GM19099 (cell line): ENCODE results near the gene MRGPRD.

Experiments
- POLR2A ChIP-seq: IDR thresholded peaks from 3 replicates; pipeline ENCODE4 v1.6.1; 2011; ENCODE audit warnings: low read depth; ENCODE audit not compliant: insufficient read length; ENCODE audit errors: extremely low read depth

Gene MRGPRD

DNA sequence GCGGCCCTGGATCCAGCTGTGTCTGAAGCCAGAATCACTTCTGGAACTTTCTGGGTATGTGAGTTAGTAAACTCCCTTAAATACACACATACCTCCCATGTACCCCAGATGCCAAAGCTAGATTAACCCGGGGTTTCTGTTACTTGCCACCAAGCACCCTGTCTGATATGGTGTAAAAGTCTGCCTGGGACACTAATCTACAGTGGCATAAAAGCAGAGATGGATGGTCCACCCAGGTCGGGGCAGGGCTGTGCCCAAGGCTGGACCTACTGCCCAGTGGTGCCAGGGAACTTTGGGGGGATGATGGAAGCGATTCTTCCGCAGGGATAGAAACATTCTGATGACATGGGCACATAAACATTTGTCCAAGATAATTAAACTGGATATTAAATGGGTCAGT is 19.6 kb upstream of the MRGPRD start:
- TF ChIP-seq POLR2A: no peak

DNA sequence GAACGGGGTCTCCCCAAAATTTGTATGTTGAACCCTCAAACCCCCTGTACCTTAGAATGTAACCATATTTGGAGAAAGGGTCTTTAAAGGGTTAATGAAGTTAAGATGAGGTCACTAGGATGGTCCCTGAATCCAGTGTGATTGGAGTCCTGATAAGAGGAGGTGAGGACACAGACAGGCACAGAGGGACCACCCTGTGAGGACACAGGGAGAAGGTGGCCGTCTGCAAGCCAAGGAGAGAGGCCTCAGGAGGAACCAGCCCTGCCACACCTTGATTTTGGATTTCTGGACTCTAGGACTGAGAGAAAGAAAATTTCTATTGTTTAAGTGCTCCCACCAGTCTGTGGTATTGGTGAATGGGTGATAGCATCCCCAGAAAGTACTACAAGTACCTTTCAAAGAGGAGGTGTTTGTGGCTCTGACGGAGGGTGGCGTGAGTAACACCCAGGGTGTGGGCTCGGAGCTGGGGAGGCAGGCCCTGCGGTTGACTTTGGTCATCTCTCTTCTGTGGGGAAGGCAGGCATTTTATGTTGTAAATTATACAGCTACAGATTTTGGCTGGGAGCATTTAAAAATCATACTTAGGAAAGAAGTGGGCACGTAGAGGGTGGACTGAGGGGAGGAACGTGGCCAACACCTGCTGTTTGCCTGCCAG is 18.4 kb upstream of the MRGPRD start:
- TF ChIP-seq POLR2A: no peak

DNA sequence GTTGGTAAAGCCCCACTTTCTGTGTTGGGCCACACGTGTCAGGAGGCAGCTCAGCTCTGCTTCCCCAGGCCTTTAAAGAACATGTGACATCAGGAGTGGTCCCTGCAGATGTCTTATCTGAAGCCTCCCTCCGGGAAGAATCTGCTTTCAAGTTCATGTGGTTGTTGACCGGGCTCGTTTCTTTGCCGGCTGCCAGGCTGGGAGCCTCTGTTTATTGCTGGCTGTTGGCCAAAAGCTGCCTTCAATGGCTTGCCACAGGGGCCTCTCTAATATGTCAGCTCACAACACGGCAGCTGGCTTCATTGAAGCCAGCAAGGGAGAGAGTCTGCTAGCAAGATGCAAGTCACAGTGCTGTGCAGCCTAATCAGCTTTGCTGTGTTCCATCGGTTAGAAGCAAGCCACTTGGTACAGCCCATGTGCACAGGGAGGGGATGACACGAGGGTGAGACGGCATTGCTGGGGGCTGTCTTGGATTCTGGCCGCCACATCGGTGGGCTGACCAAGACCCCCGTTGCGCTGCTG is 17.7 kb upstream of the MRGPRD start:
- TF ChIP-seq POLR2A: no peak

DNA sequence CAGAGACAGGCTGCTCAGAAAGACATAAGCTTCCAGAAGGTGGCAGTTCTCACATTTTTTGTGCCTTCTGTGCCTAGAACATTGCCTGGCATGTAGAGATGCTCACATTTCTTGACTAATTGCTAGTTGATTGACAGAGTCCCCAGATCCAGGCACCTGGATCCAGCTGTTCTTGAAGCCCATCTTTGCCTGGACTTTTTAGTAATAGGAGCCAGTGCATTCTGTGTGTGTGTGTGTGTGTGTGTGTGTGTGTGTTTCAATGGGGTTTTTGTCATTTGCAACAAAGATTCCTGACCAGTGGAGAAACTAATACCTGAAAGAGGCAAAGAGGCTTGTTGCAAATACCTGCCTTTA is 17.2 kb upstream of the MRGPRD start:
- TF ChIP-seq POLR2A: no peak

DNA sequence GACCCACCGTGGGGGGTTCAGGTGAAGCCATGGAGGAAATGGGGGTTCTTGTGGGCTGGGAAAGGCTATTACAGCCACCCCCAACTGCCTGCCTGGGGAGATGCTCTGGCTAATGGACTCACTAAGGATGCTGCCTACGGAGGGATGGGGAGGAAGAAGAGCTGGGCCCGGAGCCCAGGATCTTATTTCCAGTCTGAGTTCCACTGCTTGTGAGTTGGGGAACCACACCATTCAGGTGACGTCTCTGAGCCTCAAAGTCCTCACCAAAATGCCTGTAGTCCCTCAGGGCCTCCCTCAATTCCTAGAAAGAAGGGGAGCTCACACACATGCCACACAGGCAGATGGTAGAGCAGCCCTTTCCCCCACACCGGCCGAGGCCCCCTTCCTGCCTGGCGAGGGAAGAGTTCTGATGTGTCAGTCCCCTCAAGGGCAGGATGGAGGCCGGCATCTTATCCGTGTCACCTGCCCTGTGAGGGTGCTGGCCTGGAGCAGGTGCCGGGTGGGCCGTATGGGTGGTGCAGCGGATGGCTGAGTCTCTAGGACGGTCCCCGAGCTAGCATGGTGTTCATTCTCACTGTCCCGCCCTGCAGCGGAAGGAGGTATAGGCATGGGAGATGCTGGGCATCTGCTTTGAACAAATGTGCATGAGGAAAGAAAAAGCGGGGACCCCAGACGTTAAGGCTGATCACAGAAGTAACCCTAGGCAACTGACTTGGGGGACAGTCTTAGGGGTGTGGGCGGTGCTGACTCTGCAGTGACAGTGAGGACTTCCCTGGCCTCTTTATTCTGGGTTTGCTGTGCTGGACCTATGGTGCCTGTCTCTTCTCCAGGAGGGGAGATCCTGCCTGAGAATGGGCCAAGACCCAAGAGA is 16.6 kb upstream of the MRGPRD start:
- no peak for TF ChIP-seq POLR2A

DNA sequence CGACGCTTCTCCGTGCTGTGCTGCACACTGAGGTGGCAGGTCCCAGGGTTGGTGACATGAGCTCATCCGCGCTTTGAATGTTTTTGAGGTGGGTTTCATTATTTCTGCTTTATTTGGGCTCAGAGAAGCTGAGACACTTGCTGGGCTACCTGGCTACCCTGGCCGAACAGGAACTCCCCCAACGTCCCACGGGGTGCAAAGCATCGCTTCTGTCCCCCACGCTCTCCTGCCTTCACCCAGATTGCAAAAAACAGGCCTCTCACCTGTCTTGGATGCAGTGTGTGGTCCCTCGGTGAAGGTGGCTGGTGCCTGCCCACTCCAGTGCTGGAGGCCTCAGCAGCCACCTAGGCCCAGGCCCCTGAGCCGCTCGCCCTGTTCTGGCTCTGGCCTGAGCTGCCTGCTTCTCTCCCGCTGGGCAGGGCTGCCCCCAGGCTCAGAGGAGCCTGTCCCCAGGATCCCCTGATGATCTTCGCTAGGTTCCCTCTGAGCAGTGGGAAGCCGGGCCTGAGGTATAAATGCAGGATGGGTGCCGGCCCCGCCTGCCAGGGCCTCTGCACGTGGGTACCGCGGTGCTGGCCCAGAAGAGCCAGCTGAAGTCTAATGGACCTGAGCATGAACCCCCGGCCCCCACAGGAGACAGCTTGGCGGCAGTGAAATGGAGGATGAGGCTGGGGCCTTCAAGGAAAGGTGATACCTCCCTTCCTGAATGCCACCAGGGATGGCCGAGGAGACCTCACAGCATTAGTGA is 15.8 kb upstream of the MRGPRD start:
- no peak for TF ChIP-seq POLR2A

- TF ChIP-seq POLR2A: no peak
Measured at GRCh38 chr11:68994894-68995285, 14.1 kb upstream of the MRGPRD start.

- no peak for TF ChIP-seq POLR2A
Measured at GRCh38 chr11:68994161-68994893, 13.5 kb upstream of the MRGPRD start.

DNA sequence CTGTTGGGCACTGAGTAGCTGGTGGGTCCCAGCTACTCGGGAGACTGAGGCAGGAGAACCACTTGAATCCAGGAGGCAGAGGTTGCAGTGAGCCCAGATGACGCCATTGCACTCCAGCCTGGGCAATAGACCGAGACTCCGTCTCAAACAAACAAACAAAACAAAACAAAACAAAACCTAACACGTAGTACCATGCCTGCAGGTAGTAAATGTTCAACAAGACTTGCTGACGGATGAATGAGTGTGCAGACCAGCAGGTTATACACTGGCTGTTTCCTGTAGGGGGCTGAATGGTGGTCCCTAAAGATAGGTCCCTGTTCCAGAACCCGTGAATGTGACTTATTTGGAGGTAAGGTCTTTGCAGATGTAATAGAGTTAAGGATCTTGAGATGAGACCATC is 12.8 kb upstream of the MRGPRD start:
- TF ChIP-seq POLR2A: no peak

GRCh38 chr11:68992743-68993255 is 12.0 kb upstream of the MRGPRD start:
- no peak for TF ChIP-seq POLR2A

DNA sequence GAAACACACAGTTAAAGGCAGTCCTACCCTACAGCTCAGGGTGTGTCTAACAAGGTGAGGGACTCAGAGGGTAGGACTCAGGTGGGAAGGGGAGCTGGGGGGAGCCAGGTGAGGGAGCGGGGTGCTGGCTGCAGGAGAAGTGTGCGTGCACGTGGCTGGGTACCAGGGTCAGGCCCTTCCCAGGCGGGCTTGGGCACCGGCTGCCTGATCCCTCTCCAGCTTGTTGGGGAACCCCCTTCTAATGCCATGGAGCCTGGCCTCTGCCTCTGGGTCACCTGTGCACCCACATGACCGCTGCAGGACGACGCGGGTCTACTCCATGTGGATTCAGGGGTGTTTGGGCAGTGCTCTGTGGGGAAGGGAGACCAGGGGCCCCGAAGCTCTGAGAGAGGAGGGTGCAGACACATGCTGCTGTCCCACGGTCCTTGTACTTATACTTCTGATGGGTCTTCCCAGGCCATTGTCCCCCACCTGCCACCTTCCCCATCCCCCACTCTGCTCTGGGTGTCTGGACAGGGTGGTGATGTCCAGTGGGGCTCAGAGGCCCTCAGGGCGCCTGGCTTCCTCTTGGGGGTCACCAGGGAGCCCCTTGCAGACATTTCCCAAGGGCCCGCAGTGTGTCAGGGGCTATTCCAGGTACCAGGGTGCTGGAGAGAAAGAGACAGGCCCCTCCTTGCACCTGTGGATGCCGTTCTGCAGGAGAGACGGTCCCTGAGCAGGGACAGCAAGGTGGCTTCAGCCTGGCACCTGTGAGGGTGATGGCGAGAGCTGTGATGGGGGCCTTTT is 10.4 kb upstream of the MRGPRD start:
- no peak for TF ChIP-seq POLR2A

- TF ChIP-seq POLR2A: no peak
Measured at GRCh38 chr11:68989936-68990606, 9.3 kb upstream of the MRGPRD start.

- TF ChIP-seq POLR2A: no peak
Measured at GRCh38 chr11:68988491-68988890, 7.7 kb upstream of the MRGPRD start.

DNA sequence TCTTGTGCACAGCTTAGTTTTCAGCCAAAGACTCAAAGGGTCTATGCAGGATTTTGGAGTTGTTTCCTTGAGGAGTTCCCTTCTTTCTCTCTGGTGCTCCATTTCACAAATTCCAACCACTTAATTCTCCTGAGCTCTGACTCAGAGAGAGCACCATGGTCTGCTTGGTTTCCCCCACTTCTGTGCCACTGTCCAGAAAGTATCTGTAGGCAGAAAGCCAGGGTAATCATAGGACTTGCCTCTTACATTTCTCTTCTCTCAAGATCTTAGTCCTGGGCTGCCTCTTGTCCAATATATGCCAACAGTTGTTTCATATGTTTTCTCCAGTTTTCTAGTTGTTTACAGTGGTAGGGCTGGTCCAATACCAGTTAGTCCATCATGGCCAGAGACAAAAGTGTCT is 6.4 kb upstream of the MRGPRD start:
- TF ChIP-seq POLR2A: no peak

- TF ChIP-seq POLR2A: no peak
Measured at GRCh38 chr11:68983801-68984200, 3.0 kb upstream of the MRGPRD start.
